Urothelium cell line (cell line): Measurements from ENCODE around the gene CLEC2L.
"Not testable (repeated sequence)": the region's sequence is repeated elsewhere in the genome, so short reads cannot be mapped to it uniquely, and the experiment has no call there.

ENCODE experiments used
- DNase-seq: peaks from one replicate; pipeline ENCODE4 v3.0.0; 2011; ENCODE audit warnings: low spot score, mixed read lengths
- FAIRE-seq: peaks from 2 replicates; lab custom pipeline; 2011; peaks lifted over from hg19 to GRCh38; lab: Jason Lieb, UNC

The CLEC2L gene

GRCh38 chr7:139548302-139549028, 25.0 kb downstream of the CLEC2L start:
- FAIRE-seq (no peak), DNase-seq (no peak)

- FAIRE-seq, DNase-seq: not testable (repeated sequence)
Observed at GRCh38 chr7:139553991-139554700, 30.7 kb downstream of the CLEC2L start.

- no peak for DNase-seq
- no peak for FAIRE-seq
Observed at GRCh38 chr7:139557857-139558581, 34.5 kb downstream of the CLEC2L start.

- DNase-seq (no peak), FAIRE-seq (no peak)
Observed at GRCh38 chr7:139559364-139560105, 36.0 kb downstream of the CLEC2L start.

GRCh38 chr7:139560199-139560598, 36.7 kb downstream of the CLEC2L start:
- FAIRE-seq (no peak), DNase-seq (no peak)

GRCh38 chr7:139560678-139561077, 37.2 kb downstream of the CLEC2L start:
- DNase-seq, result no peak

GRCh38 chr7:139562491-139562890, 39.0 kb downstream of the CLEC2L start:
- FAIRE-seq, result no peak
- no peak for DNase-seq

More at GRCh38 chr7:139560678-139561077, 37.2 kb downstream of the CLEC2L start:
- FAIRE-seq, result no peak

- no peak for DNase-seq
- no peak for FAIRE-seq
Observed at GRCh38 chr7:139562961-139563565, 39.6 kb downstream of the CLEC2L start.

GRCh38 chr7:139563856-139564255, 40.4 kb downstream of the CLEC2L start:
- FAIRE-seq (no peak), DNase-seq (no peak)

- FAIRE-seq, result no peak
- DNase-seq, result no peak
Observed at GRCh38 chr7:139566075-139566474, 42.6 kb downstream of the CLEC2L start.

- FAIRE-seq (no peak), DNase-seq (no peak)
Observed at GRCh38 chr7:139566736-139567646, 43.5 kb downstream of the CLEC2L start.

GRCh38 chr7:139567647-139568345, 44.3 kb downstream of the CLEC2L start:
- no peak for FAIRE-seq
- no peak for DNase-seq

- no peak for DNase-seq
- no peak for FAIRE-seq
Observed at GRCh38 chr7:139568346-139568675, 44.8 kb downstream of the CLEC2L start.

- DNase-seq (no peak), FAIRE-seq (no peak)
Observed at GRCh38 chr7:139568813-139569490, 45.5 kb downstream of the CLEC2L start.

GRCh38 chr7:139570119-139570518, 46.6 kb downstream of the CLEC2L start:
- FAIRE-seq, result no peak
- DNase-seq, result no peak

- FAIRE-seq (no peak), DNase-seq (no peak)
Observed at GRCh38 chr7:139570626-139571025, 47.1 kb downstream of the CLEC2L start.

- FAIRE-seq (no peak), DNase-seq (no peak)
Observed at GRCh38 chr7:139571190-139571589, 47.7 kb downstream of the CLEC2L start.

GRCh38 chr7:139571651-139572050, 48.2 kb downstream of the CLEC2L start:
- no peak for DNase-seq
- FAIRE-seq, result no peak
